Neutrophil (primary cell): ENCODE measurements around the gene NR1D1.

Experiments
- H3K27ac ChIP-seq: fragments of 200-600 bp; sonication (generic); 2 replicates; pipeline ENCODE4 v1.5.1; 2016; ENCODE audit warnings: mild to moderate bottlenecking, moderate library complexity
- H3K27me3 ChIP-seq: fragments of 200-600 bp; sonication (generic); 2 replicates; pipeline ENCODE4 v1.6.0; 2016; ENCODE audit warnings: mild to moderate bottlenecking
- H3K36me3 ChIP-seq: fragments of 200-600 bp; sonication (generic); 2 replicates; pipeline ENCODE4 v1.5.1; 2017
- H3K4me1 ChIP-seq, 2 experiments: fragments of 200-600 bp in 1 of 2; sonication (generic) in 1 of 2; 1 replicate in 1 of 2; 2 replicates in 1 of 2; pipeline versions ENCODE4 v1.5.1 to v1.6.1; 2013 to 2016; ENCODE audit warnings: low read depth in 1 of 2, low read length in 1 of 2, mild to moderate bottlenecking in 1 of 2, moderate library complexity in 1 of 2; ENCODE audit not compliant: control insufficient read depth in 1 of 2, insufficient read depth in 1 of 2
- H3K4me3 ChIP-seq, 2 experiments: fragments of 200-600 bp in 1 of 2; sonication (generic) in 1 of 2; 1 replicate in 1 of 2; 2 replicates in 1 of 2; pipeline ENCODE4 v1.5.1; 2013 to 2016; ENCODE audit warnings: low read depth in 1 of 2, low read length in 1 of 2, mild to moderate bottlenecking in 1 of 2, moderate library complexity in 1 of 2
- H3K9me3 ChIP-seq: fragments of 200-600 bp; sonication (generic); 2 replicates; pipeline ENCODE4 v1.5.1; 2016
- TF ChIP-seq, protein P1 (sequence below): fragments of 200-600 bp; sonication (generic); IDR thresholded peaks from 2 replicates; pipeline ENCODE4 v1.5.1; 2016; ENCODE audit warnings: antibody characterized with exemption

The NR1D1 gene

DNA sequence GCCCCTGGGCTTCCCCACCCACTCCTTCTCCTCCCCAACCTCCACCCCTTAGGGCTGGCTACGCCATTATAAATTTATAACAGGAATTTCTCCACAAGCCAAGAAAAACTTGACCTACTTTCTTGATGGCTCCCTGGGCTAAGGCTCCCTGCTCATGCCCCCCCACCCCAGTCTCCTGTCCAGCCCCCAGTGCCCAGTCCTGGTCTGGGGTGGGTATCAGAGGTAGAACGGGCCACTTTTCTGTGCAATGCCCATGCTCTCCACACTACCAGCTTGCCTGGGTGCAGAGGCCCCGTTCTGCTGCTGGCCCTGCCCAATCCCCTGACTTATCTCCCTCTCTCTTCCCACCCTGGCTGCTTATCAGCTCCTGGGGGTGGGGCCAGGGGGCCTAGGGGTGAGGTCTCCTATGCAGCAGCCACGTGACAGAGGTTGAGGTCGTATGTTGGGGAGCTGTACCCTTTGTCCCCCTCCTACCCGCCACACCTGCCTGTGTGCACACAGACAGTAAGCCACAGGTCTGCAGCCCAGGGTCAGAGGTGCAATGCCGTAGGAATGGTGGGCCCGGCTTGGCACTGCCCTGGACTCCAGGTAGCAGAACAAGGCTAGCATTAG is 27.5 kb downstream of the NR1D1 start:
- Histone ChIP-seq H3K27me3 (no peaks in the 10 kb centered on the region), H3K27ac (peak overlapping the region; percentile 55), H3K4me1 (peaks cover 70 to 81% of the 10 kb centered on the region in 2 experiments), H3K36me3 (peaks cover 18% of the 10 kb centered on the region), H3K9me3 (no peaks in the 10 kb centered on the region), H3K4me3 (no peak overlapping the region)
- TF ChIP-seq, protein P1, sequence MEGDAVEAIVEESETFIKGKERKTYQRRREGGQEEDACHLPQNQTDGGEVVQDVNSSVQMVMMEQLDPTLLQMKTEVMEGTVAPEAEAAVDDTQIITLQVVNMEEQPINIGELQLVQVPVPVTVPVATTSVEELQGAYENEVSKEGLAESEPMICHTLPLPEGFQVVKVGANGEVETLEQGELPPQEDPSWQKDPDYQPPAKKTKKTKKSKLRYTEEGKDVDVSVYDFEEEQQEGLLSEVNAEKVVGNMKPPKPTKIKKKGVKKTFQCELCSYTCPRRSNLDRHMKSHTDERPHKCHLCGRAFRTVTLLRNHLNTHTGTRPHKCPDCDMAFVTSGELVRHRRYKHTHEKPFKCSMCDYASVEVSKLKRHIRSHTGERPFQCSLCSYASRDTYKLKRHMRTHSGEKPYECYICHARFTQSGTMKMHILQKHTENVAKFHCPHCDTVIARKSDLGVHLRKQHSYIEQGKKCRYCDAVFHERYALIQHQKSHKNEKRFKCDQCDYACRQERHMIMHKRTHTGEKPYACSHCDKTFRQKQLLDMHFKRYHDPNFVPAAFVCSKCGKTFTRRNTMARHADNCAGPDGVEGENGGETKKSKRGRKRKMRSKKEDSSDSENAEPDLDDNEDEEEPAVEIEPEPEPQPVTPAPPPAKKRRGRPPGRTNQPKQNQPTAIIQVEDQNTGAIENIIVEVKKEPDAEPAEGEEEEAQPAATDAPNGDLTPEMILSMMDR = no peak

DNA sequence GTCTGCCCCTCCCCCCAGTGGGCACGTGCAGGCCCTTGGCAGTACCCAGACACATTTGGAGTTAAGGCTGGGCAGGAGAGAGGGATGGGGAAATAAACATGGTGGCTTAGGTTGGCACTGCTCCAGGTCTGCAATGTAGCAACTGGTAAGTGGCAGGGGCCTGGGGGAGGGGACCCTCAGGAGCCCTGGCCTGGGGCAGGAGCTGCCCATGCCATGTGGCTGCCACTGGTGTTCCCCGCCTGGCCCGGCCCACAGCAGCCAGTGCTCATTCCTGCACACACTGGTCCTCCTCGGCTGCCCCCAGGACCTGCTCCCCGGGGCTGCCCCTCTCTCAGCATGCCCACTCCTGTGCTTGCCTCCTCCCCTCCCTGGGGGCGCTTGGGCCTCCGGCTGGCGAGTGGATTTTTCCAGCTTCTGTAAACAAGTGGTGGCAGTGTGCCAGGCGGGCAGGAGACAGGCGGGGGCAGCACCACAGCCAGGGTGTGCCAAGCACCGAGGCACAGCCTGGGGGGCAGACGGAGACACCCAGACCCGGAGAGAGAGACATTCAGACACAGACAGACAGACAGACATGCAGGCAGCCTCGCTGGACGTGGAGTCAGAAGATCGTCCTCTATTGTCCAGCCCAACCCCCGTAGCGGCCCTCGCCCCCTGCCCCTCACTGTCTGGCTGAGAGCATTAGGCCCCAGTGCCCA is 28.2 kb downstream of the NR1D1 start:
- Histone ChIP-seq H3K27me3 (no peaks in the 10 kb centered on the region), H3K36me3 (peaks cover 15% of the 10 kb centered on the region), H3K9me3 (no peaks in the 10 kb centered on the region), H3K4me1 (peaks cover 67 to 87% of the 10 kb centered on the region in 2 experiments), H3K27ac (peak overlapping the region; percentile 55), H3K4me3 (peak overlapping the region in 1 of 2 experiments; percentile 14)
- TF ChIP-seq, protein P1 = no peak

DNA sequence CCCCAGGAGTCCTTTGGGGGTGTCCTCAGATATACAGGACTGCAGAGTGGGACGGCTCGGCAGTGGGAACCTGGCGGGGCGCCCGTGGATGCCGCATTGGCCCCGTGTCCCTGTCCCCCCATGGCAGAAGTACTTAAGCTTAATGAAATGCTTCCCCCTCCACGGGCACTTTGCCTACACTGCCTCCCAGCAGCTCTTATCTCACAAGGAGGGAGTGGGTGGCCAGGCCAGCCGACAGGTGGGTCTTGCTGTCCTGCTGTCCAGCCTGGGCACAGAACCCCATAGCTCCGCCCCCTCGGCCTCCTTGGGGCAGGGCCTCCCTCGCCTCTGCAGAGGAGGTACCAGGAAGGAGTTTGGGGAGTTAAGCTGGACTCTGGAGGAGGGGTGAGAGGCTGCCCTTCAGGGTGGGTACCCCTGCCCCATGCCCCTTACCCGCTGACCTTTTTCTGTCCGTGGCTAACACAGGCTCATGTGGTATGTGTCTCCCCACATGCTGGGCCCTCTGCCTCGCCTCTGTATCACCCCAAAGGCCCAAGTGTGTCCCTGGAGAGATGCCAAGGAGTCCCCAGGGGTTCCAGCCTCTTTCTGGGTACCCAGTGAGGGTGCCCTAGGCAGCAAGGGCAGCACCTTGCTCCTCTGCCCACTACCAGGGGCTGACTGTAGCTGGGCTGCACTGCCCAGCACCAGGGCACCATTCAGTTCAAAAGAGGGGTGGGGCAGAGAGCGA is 28.9 kb downstream of the NR1D1 start:
- Histone ChIP-seq H3K27ac (peak overlapping the region; percentile 55), H3K27me3 (no peaks in the 10 kb centered on the region), H3K4me3 (peak overlapping the region in 1 of 2 experiments; percentile 14), H3K9me3 (no peaks in the 10 kb centered on the region), H3K4me1 (peaks cover 71 to 90% of the 10 kb centered on the region in 2 experiments), H3K36me3 (peaks cover 12% of the 10 kb centered on the region)
- TF ChIP-seq, protein P1 = no peak

DNA sequence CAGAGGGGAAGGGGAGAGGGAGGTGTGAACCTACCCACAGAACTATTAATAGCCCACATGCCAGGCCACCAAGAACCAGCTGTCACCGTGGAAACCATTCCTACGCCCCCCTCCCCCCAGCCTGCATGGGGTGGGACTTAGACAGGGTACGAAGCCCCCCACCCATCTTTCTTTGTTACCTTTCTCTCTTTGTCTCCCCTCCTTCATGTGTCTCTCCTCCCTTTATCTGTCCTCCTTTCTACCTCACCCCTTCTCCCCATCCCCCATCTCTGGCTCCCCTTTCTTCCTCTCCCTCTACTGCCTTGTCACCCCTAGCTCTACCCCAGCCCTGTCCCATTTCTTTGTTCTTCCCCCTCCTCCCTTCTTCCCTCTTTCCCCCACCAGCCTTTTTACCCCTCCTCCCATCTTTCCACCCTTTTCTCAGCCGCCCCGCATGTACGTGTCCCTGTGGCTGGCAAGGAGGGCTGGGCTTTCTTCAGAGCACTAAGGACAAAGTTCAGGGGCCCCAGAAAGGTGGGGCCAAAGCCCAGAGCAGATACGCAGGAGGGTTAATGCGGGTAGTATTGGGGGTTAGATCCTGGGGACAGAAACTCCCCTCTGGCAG is 29.6 kb downstream of the NR1D1 start:
- TF ChIP-seq, protein P1 = no peak
- Histone ChIP-seq H3K4me3 (no peak overlapping the region), H3K4me1 (peaks cover 65 to 90% of the 10 kb centered on the region in 2 experiments), H3K27me3 (no peaks in the 10 kb centered on the region), H3K9me3 (no peaks in the 10 kb centered on the region), H3K36me3 (peaks cover 12% of the 10 kb centered on the region), H3K27ac (peak overlapping the region; percentile 55)
